GM18867 (cell line): ENCODE data around the gene PKP2.
"Not testable (repeated sequence)": the region's sequence is repeated elsewhere in the genome, so short reads cannot be mapped to it uniquely, and the experiment has no call there.

Source experiments
- ATAC-seq: cut with Tn5 transposase; IDR thresholded peaks from one replicate; pipeline ENCODE4 v1.9.1; 2021; ENCODE audit warnings: mild to moderate bottlenecking, moderate library complexity; ENCODE audit not compliant: unreplicated experiment

Gene PKP2

GRCh38 chr12:32864731-32865130 is 31.8 kb downstream of the PKP2 start:
- ATAC-seq, result no peak

- ATAC-seq, result no peak
These were observed 33.4 kb downstream of the PKP2 start for GRCh38 chr12:32863128-32863527.

- not testable (repeated sequence) for ATAC-seq
These were observed 34.9 kb downstream of the PKP2 start for GRCh38 chr12:32861658-32862057.

- ATAC-seq, result no peak
These were observed 36.4 kb downstream of the PKP2 start for GRCh38 chr12:32860192-32860591.

GRCh38 chr12:32859389-32859788 is 37.2 kb downstream of the PKP2 start:
- ATAC-seq, result no peak

- ATAC-seq, result no peak
These were observed 41.9 kb downstream of the PKP2 start for GRCh38 chr12:32854716-32855115.

GRCh38 chr12:32854097-32854496 is 42.5 kb downstream of the PKP2 start:
- ATAC-seq, result no peak

GRCh38 chr12:32847287-32847686 is 49.3 kb downstream of the PKP2 start:
- ATAC-seq, result no peak

GRCh38 chr12:32846053-32846452 is 50.5 kb downstream of the PKP2 start:
- ATAC-seq, result no peak

GRCh38 chr12:32843528-32844095 is 53.0 kb downstream of the PKP2 start:
- no peak for ATAC-seq

- no peak for ATAC-seq
These were observed 55.5 kb downstream of the PKP2 start for GRCh38 chr12:32841061-32841460.

- ATAC-seq, result no peak
These were observed 56.7 kb downstream of the PKP2 start for GRCh38 chr12:32839828-32840227.

- no peak for ATAC-seq
These were observed 58.6 kb downstream of the PKP2 start for GRCh38 chr12:32837974-32838373.

GRCh38 chr12:32836710-32837109 is 59.9 kb downstream of the PKP2 start:
- no peak for ATAC-seq

- no peak for ATAC-seq
These were observed 62.5 kb downstream of the PKP2 start for GRCh38 chr12:32834122-32834521.

- ATAC-seq, result no peak
These were observed 68.0 kb downstream of the PKP2 start for GRCh38 chr12:32828552-32828951.

- no peak for ATAC-seq
These were observed 68.5 kb downstream of the PKP2 start for GRCh38 chr12:32828120-32828519.

GRCh38 chr12:32826807-32827412 is 69.7 kb downstream of the PKP2 start:
- no peak for ATAC-seq

- peak; percentile 66 for ATAC-seq
These were observed 72.0 kb downstream of the PKP2 start for GRCh38 chr12:32824596-32824995.

- no peak for ATAC-seq
These were observed 74.2 kb downstream of the PKP2 start for GRCh38 chr12:32822344-32822743.

- ATAC-seq, result peak; percentile 40
These were observed 74.9 kb downstream of the PKP2 start for GRCh38 chr12:32821710-32822109.

GRCh38 chr12:32821293-32821692 is 75.3 kb downstream of the PKP2 start:
- ATAC-seq, result peak; percentile 22

GRCh38 chr12:32820376-32820931 is 76.1 kb downstream of the PKP2 start:
- no peak for ATAC-seq
